Measurements from ENCODE around the gene GPR171.
"Not testable (repeated sequence)": the region's sequence is repeated elsewhere in the genome, so short reads cannot be mapped to it uniquely, and the experiment has no call there.

The GPR171 gene

DNA sequence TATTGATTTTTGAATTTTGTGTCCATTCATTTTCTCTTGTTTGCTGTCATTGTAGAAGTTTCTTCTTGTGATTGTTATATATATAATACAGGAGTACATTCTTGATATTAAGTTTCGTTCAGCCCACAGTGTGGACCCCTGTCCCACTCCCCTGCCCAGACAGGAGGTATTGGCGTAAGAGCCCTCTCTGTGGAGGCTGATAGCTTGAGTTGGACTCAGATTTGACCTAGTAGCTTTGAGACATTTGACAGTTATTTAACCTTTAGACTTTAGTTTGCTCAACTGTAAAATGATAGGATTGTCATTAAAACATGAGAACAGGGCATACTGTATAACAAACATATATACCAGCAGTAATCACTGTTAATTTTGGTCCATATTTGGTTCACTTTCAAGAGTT, 27.1 kb downstream of the GPR171 start:
- DNase-seq (ENCODE audit: low read depth), result no peak

GRCh38 chr3:151174351-151174750, 28.7 kb downstream of the GPR171 start:
- no peak for DNase-seq (ENCODE audit: low read depth)

DNA sequence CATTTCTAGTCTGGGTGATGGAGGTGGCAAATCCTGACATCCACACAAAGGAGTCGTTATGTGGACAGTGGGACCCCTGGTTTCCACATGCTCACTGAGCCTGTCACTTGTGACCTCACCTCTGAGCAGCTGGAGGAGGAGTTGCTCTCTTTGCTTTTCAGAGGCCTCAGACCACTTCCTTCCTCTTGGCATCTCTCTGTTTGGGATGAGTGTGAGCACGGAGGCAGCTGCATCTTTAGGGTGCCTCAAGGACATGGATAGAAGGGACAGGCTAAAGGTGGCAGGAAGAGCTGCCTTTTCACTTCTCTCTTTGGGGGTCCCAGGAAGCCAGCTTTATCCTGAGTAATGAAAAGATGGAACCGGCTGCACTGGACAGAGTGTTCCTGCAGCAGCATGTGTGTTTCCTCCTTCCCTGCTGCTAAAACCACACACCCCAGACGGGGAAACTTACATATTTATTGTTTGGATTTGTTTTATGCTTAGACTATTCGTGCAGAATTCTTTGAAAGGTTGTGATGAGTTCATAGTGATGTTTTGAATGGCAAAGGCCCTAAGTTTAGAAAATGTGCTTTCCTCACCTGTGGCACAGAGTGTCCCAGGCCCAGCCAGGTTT, 31.8 kb downstream of the GPR171 start:
- DNase-seq (ENCODE audit: low read depth), result no peak

DNA sequence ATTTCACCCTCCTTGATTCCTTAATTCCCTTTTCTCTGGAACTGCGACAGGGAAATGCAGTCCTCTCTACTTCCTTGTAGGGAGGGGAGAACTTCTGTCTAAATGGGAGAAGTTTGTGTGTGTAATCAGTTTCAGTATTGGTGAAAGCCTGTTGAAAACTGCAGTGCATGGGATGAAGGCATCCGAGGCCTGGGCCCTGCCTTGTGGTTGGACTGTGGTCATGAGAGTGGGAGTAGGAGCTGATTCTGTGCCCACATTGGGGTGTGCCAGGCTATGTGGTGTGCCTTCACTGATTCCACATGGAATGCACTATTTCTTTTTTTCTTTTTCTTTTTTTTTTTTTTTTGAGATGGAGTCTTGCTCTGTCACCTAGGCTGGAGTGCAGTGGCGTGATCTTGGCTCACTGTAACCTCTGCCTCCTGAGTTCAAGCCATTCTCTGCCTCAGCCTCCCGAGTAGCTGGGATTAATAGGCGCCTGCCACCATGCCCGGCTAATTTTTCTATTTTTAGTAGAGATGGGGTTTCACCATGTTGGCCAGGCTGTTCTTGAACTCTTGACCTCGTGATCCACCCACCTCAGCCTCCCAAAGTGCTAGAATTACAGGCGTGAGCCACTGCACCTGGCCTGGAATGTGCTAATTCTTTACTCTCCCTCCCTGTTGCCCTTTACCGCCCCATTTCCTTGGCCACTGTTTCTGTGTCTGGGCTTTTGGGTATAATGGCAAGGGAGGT, 32.9 kb downstream of the GPR171 start:
- not testable (repeated sequence) for DNase-seq (ENCODE audit: low read depth)

GRCh38 chr3:151169262-151169947, 33.6 kb downstream of the GPR171 start:
- DNase-seq (ENCODE audit: low read depth), result no peak

- DNase-seq (ENCODE audit: low read depth), result peak; percentile 40
Measured at GRCh38 chr3:151168269-151169094, 34.5 kb downstream of the GPR171 start.

DNA sequence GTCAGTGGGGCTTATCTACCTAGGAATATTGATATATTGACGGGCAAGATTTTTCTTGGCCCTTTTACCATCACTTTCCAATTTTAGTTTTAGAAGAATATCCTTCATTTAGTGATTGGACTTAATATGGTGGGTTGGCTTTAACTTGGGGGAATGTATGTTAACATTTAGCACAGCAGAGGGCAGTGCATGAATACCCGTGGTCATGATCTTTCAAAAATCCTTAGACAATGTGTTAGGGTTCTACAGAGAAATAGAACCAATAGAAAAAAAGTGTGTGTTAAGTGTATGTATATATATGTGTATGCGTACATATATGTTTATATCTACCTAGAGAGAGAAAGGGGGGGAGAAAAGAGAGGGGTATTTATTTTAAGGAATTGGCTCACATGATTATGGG, 36.9 kb downstream of the GPR171 start:
- DNase-seq (ENCODE audit: low read depth), result no peak

DNA sequence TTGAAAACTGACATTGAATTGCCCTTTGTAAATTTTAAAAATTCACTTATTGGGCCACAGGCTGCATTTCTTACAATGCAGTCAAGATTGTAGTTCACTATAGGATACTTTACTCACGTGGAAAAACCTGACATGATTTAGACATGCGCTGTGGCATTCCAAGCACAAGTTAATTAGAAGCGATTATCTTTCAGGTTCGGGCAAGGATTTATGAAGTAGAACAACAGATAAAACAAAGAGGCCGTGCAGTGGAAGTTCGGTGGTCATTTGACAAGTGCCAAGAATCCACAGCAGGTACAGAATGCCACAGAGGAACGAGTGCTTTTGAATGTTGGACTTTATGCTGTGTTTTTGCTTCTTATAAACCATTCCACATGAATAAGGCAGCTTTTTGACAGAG, 37.8 kb downstream of the GPR171 start:
- no peak for DNase-seq (ENCODE audit: low read depth)

DNA sequence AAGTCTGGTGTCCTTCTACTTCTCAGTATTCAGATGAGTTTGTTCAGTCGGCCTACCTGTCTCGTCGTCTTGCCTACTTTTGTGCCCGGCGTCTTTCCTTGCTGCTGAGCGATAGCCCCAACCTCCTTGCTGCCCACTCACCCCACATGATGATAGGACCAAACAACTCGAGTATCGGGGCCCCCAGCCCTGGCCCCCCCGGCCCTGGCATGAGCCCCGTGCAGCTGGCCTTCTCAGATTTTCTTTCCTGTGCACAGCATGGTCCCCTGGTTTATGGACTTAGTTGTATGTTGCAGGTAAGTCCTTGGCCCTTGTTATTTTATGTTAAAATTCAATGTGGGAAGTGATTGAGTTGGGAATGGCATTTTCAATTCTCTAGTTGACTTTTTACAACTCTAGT, 43.2 kb downstream of the GPR171 start:
- DNase-seq (ENCODE audit: low read depth), result no peak

GRCh38 chr3:151156618-151157216, 46.3 kb downstream of the GPR171 start:
- peak; percentile 18 for DNase-seq (ENCODE audit: low read depth)

DNA sequence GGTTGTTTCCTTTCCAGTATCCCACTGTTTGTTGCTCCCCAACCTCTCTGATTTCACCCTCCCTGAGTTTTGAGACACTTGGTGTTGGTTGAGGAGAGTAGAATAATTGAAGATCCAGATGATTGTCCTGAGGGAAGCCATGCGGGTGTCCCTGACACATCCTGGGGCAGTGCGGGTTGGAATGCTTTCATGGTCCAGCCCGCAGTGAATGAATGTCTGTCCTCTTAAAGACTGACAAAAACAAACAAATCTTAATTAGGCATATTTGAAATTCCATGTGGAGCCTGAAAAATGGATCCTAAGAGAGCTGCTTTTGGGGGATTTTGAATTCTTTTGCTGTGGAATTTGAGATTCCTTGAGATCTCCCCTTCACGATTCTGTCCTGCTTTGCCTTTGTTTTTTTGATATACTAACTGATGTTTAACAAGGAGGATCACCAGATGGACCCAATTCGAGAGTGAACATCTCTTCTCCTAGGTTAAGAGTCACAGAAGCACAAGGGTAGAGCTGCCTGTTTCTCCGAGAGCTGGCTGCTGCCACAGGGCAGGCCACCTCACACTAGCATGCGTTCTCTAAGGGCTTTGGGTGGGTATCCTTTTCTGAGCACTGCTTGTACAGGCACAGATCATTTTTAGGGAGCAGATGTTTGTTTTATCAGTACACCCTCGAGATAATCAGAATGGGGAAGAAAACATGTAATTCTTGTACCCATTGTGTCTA, 47.4 kb downstream of the GPR171 start:
- no peak for DNase-seq (ENCODE audit: low read depth)

DNA sequence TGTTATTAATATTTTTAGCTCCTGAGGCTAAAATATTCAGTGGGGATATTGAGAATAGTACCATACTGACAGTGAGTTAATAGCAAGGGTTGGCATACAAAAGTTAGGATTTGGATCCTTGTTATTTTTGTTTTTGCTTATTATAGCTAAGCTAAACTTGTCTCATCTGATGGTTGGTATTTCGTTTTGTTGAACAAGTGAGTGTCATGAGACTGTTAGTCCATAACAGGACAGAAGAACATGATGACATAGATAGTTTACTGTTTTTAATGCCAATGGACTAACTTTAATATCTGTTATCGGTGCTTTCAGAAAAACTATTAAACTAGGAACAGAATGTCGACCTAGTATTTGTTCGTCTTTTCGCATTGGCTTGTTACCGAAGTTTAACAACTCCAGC, 48.5 kb downstream of the GPR171 start:
- no peak for DNase-seq (ENCODE audit: low read depth)

DNA sequence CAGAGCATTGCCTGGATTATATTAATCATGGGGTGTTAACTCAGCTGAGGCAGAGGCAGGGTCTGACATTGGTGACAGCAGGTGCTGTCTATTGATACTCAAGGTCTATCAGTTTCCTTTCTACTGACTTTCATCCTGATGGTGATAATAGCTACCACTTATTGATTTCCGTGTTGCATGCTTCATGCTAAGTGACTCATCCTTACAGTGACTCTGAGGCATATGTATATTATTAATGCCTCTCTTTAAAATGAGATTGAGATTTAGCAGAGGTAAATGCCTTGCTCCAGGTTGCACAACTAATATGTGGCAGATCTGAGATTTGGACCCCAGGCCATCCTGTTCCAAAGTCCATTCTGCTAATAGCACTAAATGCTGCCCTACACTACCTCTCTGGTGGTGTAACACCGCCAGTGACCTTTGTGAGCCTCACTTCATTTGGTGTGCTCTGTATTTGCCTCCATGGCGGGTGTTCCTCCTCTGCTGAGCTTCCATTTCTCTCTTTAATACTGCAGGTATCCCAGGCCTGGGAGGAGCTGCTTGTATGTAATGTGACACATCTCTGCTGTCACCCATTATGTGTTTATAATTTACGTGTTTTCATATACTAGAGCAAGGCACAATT, 50.4 kb downstream of the GPR171 start:
- no peak for DNase-seq (ENCODE audit: low read depth)

Data from GM04504 (cell line).